DOHH2 (cell line): ENCODE results near the gene FAXC.

Source experiments
- H3F3A ChIP-seq: fragments of 200-600 bp; sonication (generic), shearing (Covaris generic); 2 replicates; pipeline ENCODE4 v1.6.0; 2016; ENCODE audit warnings: antibody characterized with exemption, mild to moderate bottlenecking; ENCODE audit not compliant: control insufficient read depth, insufficient read depth
- H3K27ac ChIP-seq: fragments of 200-600 bp; sonication (generic); 2 replicates; pipeline ENCODE4 v1.5.1; 2014; ENCODE audit warnings: low read depth, mild to moderate bottlenecking, low read length, moderate library complexity
- H3K27me3 ChIP-seq: fragments of 200-600 bp; sonication (generic); 2 replicates; pipeline ENCODE4 v1.6.1; 2014; ENCODE audit warnings: mild to moderate bottlenecking, low read length, mixed read lengths; ENCODE audit not compliant: control insufficient read depth
- H3K36me3 ChIP-seq: fragments of 200-600 bp; sonication (generic); 2 replicates; pipeline ENCODE4 v1.6.1; 2014; ENCODE audit warnings: mild to moderate bottlenecking, low read length, moderate library complexity, mixed read lengths; ENCODE audit not compliant: control insufficient read depth
- H3K4me1 ChIP-seq: fragments of 200-600 bp; sonication (generic); 2 replicates; pipeline ENCODE4 v1.6.1; 2014; ENCODE audit warnings: mild to moderate bottlenecking, low read length, mixed read lengths; ENCODE audit not compliant: control insufficient read depth
- H3K4me2 ChIP-seq: fragments of 200-600 bp; sonication (generic); 2 replicates; pipeline ENCODE4 v1.6.0; 2014; ENCODE audit warnings: mild to moderate bottlenecking, low read length, moderate library complexity
- H3K4me3 ChIP-seq: fragments of 200-600 bp; sonication (generic); 2 replicates; pipeline ENCODE4 v1.5.1; 2014; ENCODE audit warnings: mild to moderate bottlenecking, low read length, mixed read lengths
- H3K79me2 ChIP-seq: fragments of 200-600 bp; sonication (generic); 2 replicates; pipeline ENCODE4 v1.6.1; 2014; ENCODE audit warnings: mild to moderate bottlenecking, low read length, mixed read lengths; ENCODE audit not compliant: control insufficient read depth
- H3K9me2 ChIP-seq: fragments of 200-600 bp; sonication (generic); replicated peaks from 2 replicates; pipeline ENCODE4 v1.6.1; 2014; ENCODE audit warnings: mild to moderate bottlenecking, low read length, mixed read lengths; ENCODE audit not compliant: control insufficient read depth
- H3K9me3 ChIP-seq: fragments of 200-600 bp; sonication (generic); 2 replicates; pipeline ENCODE4 v1.6.1; 2014; ENCODE audit warnings: antibody characterized with exemption, low read length, mixed read lengths; ENCODE audit not compliant: control insufficient read depth, insufficient read depth
- H4K20me1 ChIP-seq: fragments of 200-600 bp; sonication (generic); 2 replicates; pipeline ENCODE4 v1.6.0; 2014; ENCODE audit warnings: low read depth, mild to moderate bottlenecking, antibody characterized with exemption, low read length, moderate library complexity; ENCODE audit not compliant: control insufficient read depth, insufficient read depth
- CTCF ChIP-seq: fragments of 200-600 bp; sonication (generic); IDR thresholded peaks from one replicate; pipeline ENCODE4 v1.5.1; 2014; ENCODE audit warnings: antibody characterized with exemption, mild to moderate bottlenecking, low read depth, low read length; ENCODE audit not compliant: poor library complexity, severe bottlenecking
- EZH2phosphoT487 ChIP-seq: fragments of 200-600 bp; sonication (generic); IDR thresholded peaks from 2 replicates; pipeline ENCODE4 v1.6.1; 2017; ENCODE audit warnings: borderline replicate concordance, mild to moderate bottlenecking, antibody characterized with exemption, low read length, moderate library complexity, mixed read lengths

Gene FAXC

GRCh38 chr6:99393366-99393697 is 43.9 kb upstream of the FAXC start:
- Histone ChIP-seq H3K79me2 (peaks cover 16% of the 10 kb centered on the region), H3K36me3 (peaks cover 11% of the 10 kb centered on the region), H3K4me2 (peak overlapping the region; percentile 71), H3K27me3 (no peaks in the 10 kb centered on the region), H3K9me2 (no peaks in the 10 kb centered on the region), H4K20me1 (no peaks in the 10 kb centered on the region), H3K4me1 (peaks cover 16% of the 10 kb centered on the region), H3K27ac (peak overlapping the region; percentile 72), H3K4me3 (peak overlapping the region; percentile 85), H3F3A (peaks cover 12% of the 10 kb centered on the region), H3K9me3 (no peaks in the 10 kb centered on the region)
- no peak for TF ChIP-seq EZH2phosphoT487
- no peak for TF ChIP-seq CTCF

- TF ChIP-seq CTCF (no peak), EZH2phosphoT487 (no peak)
- H4K20me1 ChIP-seq: no peaks in the 10 kb centered on the region
- H3F3A ChIP-seq: peaks cover 3% of the 10 kb centered on the region; the same call in 1 of the 2 replicates
- H3K9me2 ChIP-seq: no peaks in the 10 kb centered on the region
- no peaks in the 10 kb centered on the region for H3K27me3 ChIP-seq
- H3K36me3 ChIP-seq: no peaks in the 10 kb centered on the region
- H3K4me2 ChIP-seq: no peak overlapping the region
- H3K79me2 ChIP-seq: peaks cover 24% of the 10 kb centered on the region
- H3K27ac ChIP-seq: no peak overlapping the region
- peaks cover 16% of the 10 kb centered on the region for H3K4me1 ChIP-seq
- H3K9me3 ChIP-seq: no peaks in the 10 kb centered on the region
- H3K4me3 ChIP-seq: no peak overlapping the region
Observed at GRCh38 chr6:99390896-99391295, 41.4 kb upstream of the FAXC start.

GRCh38 chr6:99384507-99384906 is 35.0 kb upstream of the FAXC start:
- H3K4me1 ChIP-seq: no peaks in the 10 kb centered on the region
- H3K9me3 ChIP-seq: no peaks in the 10 kb centered on the region
- H3K4me3 ChIP-seq: no peak overlapping the region
- no peaks in the 10 kb centered on the region for H3F3A ChIP-seq
- H3K9me2 ChIP-seq: no peaks in the 10 kb centered on the region
- H3K79me2 ChIP-seq: peaks cover 16% of the 10 kb centered on the region
- TF ChIP-seq CTCF (no peak), EZH2phosphoT487 (no peak)
- no peaks in the 10 kb centered on the region for H4K20me1 ChIP-seq
- no peak overlapping the region for H3K4me2 ChIP-seq
- no peak overlapping the region for H3K27ac ChIP-seq
- no peaks in the 10 kb centered on the region for H3K36me3 ChIP-seq
- H3K27me3 ChIP-seq: no peaks in the 10 kb centered on the region

- H3K4me2 ChIP-seq: no peak overlapping the region
- no peaks in the 10 kb centered on the region for H3K27me3 ChIP-seq
- no peaks in the 10 kb centered on the region for H3K4me1 ChIP-seq
- H3F3A ChIP-seq: no peaks in the 10 kb centered on the region
- H4K20me1 ChIP-seq: no peaks in the 10 kb centered on the region
- TF ChIP-seq CTCF (no peak), EZH2phosphoT487 (no peak)
- H3K9me3 ChIP-seq: no peaks in the 10 kb centered on the region
- H3K36me3 ChIP-seq: no peaks in the 10 kb centered on the region
- no peak overlapping the region for H3K27ac ChIP-seq
- no peak overlapping the region for H3K4me3 ChIP-seq
- no peaks in the 10 kb centered on the region for H3K9me2 ChIP-seq
- no peaks in the 10 kb centered on the region for H3K79me2 ChIP-seq
Observed at GRCh38 chr6:99378636-99379035, 29.2 kb upstream of the FAXC start.
